ENCODE measurements around the gene DMPK. TPM values are rescaled to one million over a fixed set of nuclear protein-coding genes. Genes with fewer than 3 reads are reported as not detected.

The DMPK gene
- total RNA-seq, 3 donors from 2014 or later, result 16.0 to 25.6 (median 24.5) TPM

GRCh38 chr19:45780448-45781213, 1.7 kb downstream of the DMPK start:
- Histone ChIP-seq H3K36me3 (peaks cover 6% of the 10 kb centered on the region), H3K27me3 (no peaks in the 10 kb centered on the region), H3K4me3 (peak overlapping the region; percentile 55 to 68 (median 60)), H3K9me3 (no peaks in the 10 kb centered on the region), H3K27ac (peak overlapping the region; percentile 86 to 92), H3K4me1 (peaks cover 22 to 25% of the 10 kb centered on the region in 2 donors)
- DNase-seq (ENCODE audit: low spot score in 2 of 2), result no peak
- no peak for TF ChIP-seq CTCF (IDR thresholded peaks at IDR 0.05)
- no peak for TF ChIP-seq POLR2AphosphoS5 (IDR thresholded peaks at IDR 0.05)
- intact Hi-C loops (cut with DNase I; ENCODE audit: low total_unique reads), result no loop called here

DNA sequence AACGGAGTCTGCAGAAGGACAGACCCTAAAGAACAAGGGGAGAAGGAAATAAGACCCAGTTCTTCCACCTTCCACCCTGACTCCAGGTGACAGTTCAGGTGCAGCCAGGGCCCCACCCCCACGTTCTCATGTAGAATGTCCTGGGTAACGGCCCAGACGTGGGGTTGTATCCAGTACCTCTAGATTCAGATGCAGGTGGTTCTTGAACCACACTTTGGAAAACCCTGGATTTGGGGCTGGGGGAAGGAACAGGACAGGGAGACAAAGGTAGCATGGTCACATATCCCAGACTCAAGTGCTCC, 2.2 kb downstream of the DMPK start:
- intact Hi-C loops (cut with DNase I; ENCODE audit: low total_unique reads), result no loop called here

GRCh38 chr19:45779231-45780145, 2.8 kb downstream of the DMPK start:
- peak; percentile 91 to 92 for DNase-seq (ENCODE audit: low spot score in 2 of 2)
- peak overlapping the region; percentile 61 to 92 for H3K27ac ChIP-seq
- TF ChIP-seq POLR2A (IDR thresholded peaks at IDR 0.05) (no peak), CTCF (IDR thresholded peaks at IDR 0.05) (peak; percentile 38 to 85 (median 59))
- H3K4me3 ChIP-seq, result peak overlapping the region; percentile 7 to 57 (median 40)
- H3K9me3 ChIP-seq, result no peaks in the 10 kb centered on the region
- peaks cover 22 to 25% of the 10 kb centered on the region in 2 donors for H3K4me1 ChIP-seq
- intact Hi-C loops (cut with DNase I; ENCODE audit: low total_unique reads), result no loop called here
- peaks cover 6% of the 10 kb centered on the region for H3K36me3 ChIP-seq
- H3K27me3 ChIP-seq, result no peaks in the 10 kb centered on the region

More for the DNA sequence above, 2.2 kb downstream of the DMPK start:
- peak overlapping the region; percentile 40 to 57 (median 55) for H3K4me3 ChIP-seq
- H3K27me3 ChIP-seq, result no peaks in the 10 kb centered on the region
- H3K36me3 ChIP-seq, result peaks cover 6% of the 10 kb centered on the region
- H3K27ac ChIP-seq, result peak overlapping the region; percentile 61 to 92
- H3K9me3 ChIP-seq, result no peaks in the 10 kb centered on the region
- DNase-seq (ENCODE audit: low spot score in 2 of 2), result no peak
- H3K4me1 ChIP-seq, result peaks cover 22 to 25% of the 10 kb centered on the region in 2 donors
- TF ChIP-seq POLR2AphosphoS5 (IDR thresholded peaks at IDR 0.05), result no peak

DNA sequence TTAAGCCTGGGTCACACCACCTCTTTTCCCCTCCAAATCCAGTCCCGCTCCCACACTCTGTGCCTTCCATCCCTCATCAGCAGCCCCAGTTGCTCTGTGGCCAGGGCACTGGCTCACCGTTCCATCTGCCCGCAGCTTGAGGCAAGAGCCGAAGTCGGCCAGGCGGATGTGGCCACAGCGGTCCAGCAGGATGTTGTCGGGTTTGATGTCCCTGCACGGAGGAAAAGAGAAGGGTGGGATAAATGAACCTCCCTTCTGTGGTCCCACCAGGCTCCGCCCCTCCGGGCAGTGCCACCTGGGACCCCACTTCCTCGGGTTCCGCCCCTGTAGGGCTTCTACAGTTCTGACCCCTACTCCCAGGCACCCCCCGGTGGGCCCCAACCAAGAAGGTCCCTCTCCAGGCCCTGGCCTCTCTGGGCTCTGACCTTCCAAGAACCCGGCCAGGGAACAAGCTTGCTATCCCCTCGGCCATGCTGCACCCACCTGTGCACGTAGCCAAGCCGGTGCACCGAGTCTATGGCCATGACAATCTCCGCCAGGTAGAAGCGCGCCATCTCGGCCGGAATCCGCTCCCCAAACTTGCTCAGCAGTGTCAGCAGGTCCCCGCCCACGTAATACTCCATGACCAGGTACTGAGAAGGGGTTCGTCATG, 4.2 kb downstream of the DMPK start:
- intact Hi-C loops (cut with DNase I; ENCODE audit: low total_unique reads), result no loop called here
- Histone ChIP-seq H3K36me3 (peaks cover 6% of the 10 kb centered on the region), H3K27me3 (no peaks in the 10 kb centered on the region), H3K9me3 (no peaks in the 10 kb centered on the region), H3K4me3 (no peak overlapping the region), H3K4me1 (peaks cover 14 to 16% of the 10 kb centered on the region in 2 donors), H3K27ac (no peak overlapping the region)
- DNase-seq (ENCODE audit: low spot score in 2 of 2), result no peak
- no peak for TF ChIP-seq CTCF (IDR thresholded peaks at IDR 0.05)
- no peak for TF ChIP-seq POLR2A (IDR thresholded peaks at IDR 0.05)

GRCh38 chr19:45777395-45777961, 4.8 kb downstream of the DMPK start:
- no peak for TF ChIP-seq POLR2A (IDR thresholded peaks at IDR 0.05)
- TF ChIP-seq POLR2AphosphoS5 (IDR thresholded peaks at IDR 0.05), result no peak
- TF ChIP-seq CTCF (IDR thresholded peaks at IDR 0.05), result no peak
- no peak for DNase-seq (ENCODE audit: low spot score in 2 of 2)
- peaks cover 11 to 13% of the 10 kb centered on the region in 2 donors for H3K4me1 ChIP-seq

More at GRCh38 chr19:45777395-45777961, 4.8 kb downstream of the DMPK start:
- H3K27ac ChIP-seq, result no peak overlapping the region
- intact Hi-C loops (cut with DNase I; ENCODE audit: low total_unique reads), result no loop called here
- peaks cover 6% of the 10 kb centered on the region for H3K36me3 ChIP-seq
- H3K9me3 ChIP-seq, result no peaks in the 10 kb centered on the region
- no peaks in the 10 kb centered on the region for H3K27me3 ChIP-seq
- H3K4me3 ChIP-seq, result no peak overlapping the region

All from breast epithelium (tissue), 4 donors.